ENCODE results near the gene ADAMTS12. TPM values are rescaled to one million over a fixed set of nuclear protein-coding genes. Genes with fewer than 3 reads are reported as not detected.
"Not testable (repeated sequence)": the region's sequence is repeated elsewhere in the genome, so short reads cannot be mapped to it uniquely, and the experiment has no call there.

ADAMTS12 gene
- total RNA-seq: 6.9 TPM

- ATAC-seq: peak; percentile 77
- peak; percentile 71 for DNase-seq (ENCODE audit: low spot score)
- intact Hi-C loops (cut with DNase I): no loop called here
Measured at GRCh38 chr5:33891788-33892619, at the start of gene ADAMTS12. ADAMTS12 (minus strand) TSS chr5:33891990; CDS start chr5:33891856, 134 bp downstream.

- intact Hi-C loops (cut with DNase I): no loop called here
- DNase-seq (ENCODE audit: low spot score) (no peak), ATAC-seq (no peak)
Measured at GRCh38 chr5:33941090-33941489, 49.3 kb upstream of the ADAMTS12 start.

- ATAC-seq (no peak), DNase-seq (ENCODE audit: low spot score) (no peak)
- intact Hi-C loops (cut with DNase I): no loop called here
Measured at GRCh38 chr5:33939556-33940262, 47.9 kb upstream of the ADAMTS12 start.

- DNase-seq (ENCODE audit: low spot score) (no peak), ATAC-seq (no peak)
- intact Hi-C loops (cut with DNase I): no loop called here
Measured at GRCh38 chr5:33938881-33939280, 47.1 kb upstream of the ADAMTS12 start.

GRCh38 chr5:33938507-33938796, 46.7 kb upstream of the ADAMTS12 start:
- intact Hi-C loops (cut with DNase I): no loop called here
- DNase-seq (ENCODE audit: low spot score) (no peak), ATAC-seq (no peak)

- ATAC-seq (no peak), DNase-seq (ENCODE audit: low spot score) (no peak)
- intact Hi-C loops (cut with DNase I): no loop called here
Measured at GRCh38 chr5:33937707-33938506, 46.1 kb upstream of the ADAMTS12 start.

- intact Hi-C loops (cut with DNase I): no loop called here
- ATAC-seq (no peak), DNase-seq (ENCODE audit: low spot score) (no peak)
Measured at GRCh38 chr5:33937017-33937706, 45.4 kb upstream of the ADAMTS12 start.

GRCh38 chr5:33936381-33937016, 44.7 kb upstream of the ADAMTS12 start, which contains the start of gene RXFP3:
RXFP3 (plus strand) TSS chr5:33936386; CDS start chr5:33936741, 355 bp downstream.
- ATAC-seq (peak; percentile 61), DNase-seq (ENCODE audit: low spot score) (no peak)
- intact Hi-C loops (cut with DNase I): no loop called here

- peak; percentile 65 for DNase-seq (ENCODE audit: low spot score)
- peak; percentile 90 for ATAC-seq
- intact Hi-C loops (cut with DNase I): no loop called here
Measured at GRCh38 chr5:33936004-33936380, 44.2 kb upstream of the ADAMTS12 start.

- DNase-seq (ENCODE audit: low spot score) (no peak), ATAC-seq (no peak)
- intact Hi-C loops (cut with DNase I): no loop called here
Measured at GRCh38 chr5:33934176-33934575, 42.4 kb upstream of the ADAMTS12 start.

GRCh38 chr5:33933723-33934169, 42.0 kb upstream of the ADAMTS12 start:
- ATAC-seq (no peak), DNase-seq (ENCODE audit: low spot score) (no peak)
- intact Hi-C loops (cut with DNase I): no loop called here

GRCh38 chr5:33931136-33931535, 39.3 kb upstream of the ADAMTS12 start:
- ATAC-seq (no peak), DNase-seq (ENCODE audit: low spot score) (no peak)
- intact Hi-C loops (cut with DNase I): no loop called here

- intact Hi-C loops (cut with DNase I): no loop called here
- DNase-seq (ENCODE audit: low spot score): no peak
- no peak for ATAC-seq
Measured at GRCh38 chr5:33929925-33930690, 38.3 kb upstream of the ADAMTS12 start.

GRCh38 chr5:33928283-33928682, 36.5 kb upstream of the ADAMTS12 start:
- no peak for DNase-seq (ENCODE audit: low spot score)
- intact Hi-C loops (cut with DNase I): no loop called here
- ATAC-seq: no peak

- DNase-seq (ENCODE audit: low spot score) (no peak), ATAC-seq (peak; percentile 42)
- intact Hi-C loops (cut with DNase I): no loop called here
Measured at GRCh38 chr5:33927685-33928084, 35.9 kb upstream of the ADAMTS12 start.

- DNase-seq (ENCODE audit: low spot score) (no peak), ATAC-seq (no peak)
- intact Hi-C loops (cut with DNase I): no loop called here
Measured at GRCh38 chr5:33925278-33925677, 33.5 kb upstream of the ADAMTS12 start.

- intact Hi-C loops (cut with DNase I): no loop called here
- ATAC-seq: no peak
- no peak for DNase-seq (ENCODE audit: low spot score)
Measured at GRCh38 chr5:33921002-33921401, 29.2 kb upstream of the ADAMTS12 start.

GRCh38 chr5:33914844-33915243, 23.1 kb upstream of the ADAMTS12 start:
- ATAC-seq; DNase-seq (ENCODE audit: low spot score); intact Hi-C loops (cut with DNase I): not testable (repeated sequence)
